WTC11 (cell line): Measurements from ENCODE around the gene HBE1. TPM values are rescaled to one million over a fixed set of nuclear protein-coding genes. Genes with fewer than 3 reads are reported as not detected.

Source experiments
- ATAC-seq: fragments of 200-7000 bp; cut with Tn5 transposase; 2 replicates; pipeline ENCODE4 v1.10.0; 2021; ENCODE audit warnings: mild to moderate bottlenecking, moderate library complexity
- CTCF ChIA-PET: fragments of 300-600 bp; sonication (Branson Sonifier 250); formaldehyde crosslinking; loops from one replicate; lab custom pipeline; 2021; ENCODE audit warnings: antibody characterized with exemption; lab: Charles Lee
- POLR2A ChIA-PET: fragments of 350-600 bp; sonication (Branson Sonifier 250); formaldehyde crosslinking; loops from one replicate; lab custom pipeline; 2021; ENCODE audit warnings: antibody characterized with exemption; lab: Charles Lee
- DNase-seq: peaks from one replicate; pipeline ENCODE4 v3.0.0; 2021; ENCODE audit warnings: low spot score
- H3K27ac Mint-ChIP-seq: 2 replicates; pipeline ENCODE4 v1.8.0; 2021; ENCODE audit warnings: mixed read lengths
- H3K27me3 Mint-ChIP-seq: 2 replicates; pipeline ENCODE4 v1.8.0; 2021; ENCODE audit warnings: low read depth, mild to moderate bottlenecking, moderate library complexity, mixed read lengths
- H3K36me3 Mint-ChIP-seq: 2 replicates; pipeline ENCODE4 v1.8.0; 2021; ENCODE audit warnings: mixed read lengths
- H3K4me1 Mint-ChIP-seq: 2 replicates; pipeline ENCODE4 v1.8.0; 2022; ENCODE audit warnings: mixed read lengths
- H3K4me3 Mint-ChIP-seq: 2 replicates; pipeline ENCODE4 v1.8.0; 2021; ENCODE audit warnings: mild to moderate bottlenecking, moderate library complexity, mixed read lengths
- H3K9me3 Mint-ChIP-seq: 2 replicates; pipeline ENCODE4 v1.8.0; 2021; ENCODE audit warnings: mixed read lengths
- ATF1 ChIP-seq: sonication (generic); formaldehyde crosslinking; IDR thresholded peaks from 2 replicates; pipeline ENCODE4 v1.8.1; 2023; ENCODE audit warnings: mild to moderate bottlenecking, moderate library complexity, missing genetic modification reagents
- ETV6 ChIP-seq: sonication (generic); formaldehyde crosslinking; IDR thresholded peaks from 2 replicates; pipeline ENCODE4 v1.8.1; 2022; ENCODE audit warnings: mild to moderate bottlenecking, missing genetic modification reagents
- FOXK1 ChIP-seq: sonication (generic); formaldehyde crosslinking; IDR thresholded peaks from 2 replicates; pipeline ENCODE4 v1.8.0; 2022; ENCODE audit warnings: mild to moderate bottlenecking, moderate library complexity, missing genetic modification reagents
- GABPB1 ChIP-seq: sonication (generic); formaldehyde crosslinking; IDR thresholded peaks from 2 replicates; pipeline ENCODE4 v1.8.1; 2023; ENCODE audit warnings: mild to moderate bottlenecking, missing genetic modification reagents
- GRHL2 ChIP-seq: fragments of 250-450 bp; sonication (Bioruptor Pico); IDR thresholded peaks from 2 replicates; pipeline ENCODE4 v1.8.0; 2022; ENCODE audit warnings: mild to moderate bottlenecking, moderate library complexity; ENCODE audit not compliant: insufficient replicate concordance, severe bottlenecking
- HMGA2 ChIP-seq: fragments of 250-450 bp; sonication (Bioruptor Pico); IDR thresholded peaks from 2 replicates; pipeline ENCODE4 v1.4.0; 2021; ENCODE audit warnings: mild to moderate bottlenecking, moderate library complexity
- MXD4 ChIP-seq: fragments of 250-450 bp; sonication (Bioruptor Pico); IDR thresholded peaks from 2 replicates; pipeline ENCODE4 v1.8.0; 2021; ENCODE audit warnings: mild to moderate bottlenecking, moderate library complexity, borderline replicate concordance
- NFYB ChIP-seq: sonication (generic); formaldehyde crosslinking; conservative IDR thresholded peaks from 2 replicates; pipeline ENCODE4 v1.8.0; 2022; ENCODE audit warnings: low read depth, missing genetic modification reagents
- RORB ChIP-seq: fragments of 250-450 bp; sonication (Bioruptor Pico); IDR thresholded peaks from 2 replicates; pipeline ENCODE4 v1.9.0; 2021; ENCODE audit warnings: mild to moderate bottlenecking
- SP1 ChIP-seq: sonication (generic); formaldehyde crosslinking; conservative IDR thresholded peaks from 2 replicates; pipeline ENCODE4 v1.8.1; 2022; ENCODE audit warnings: missing genetic modification reagents
- TEAD1 ChIP-seq: sonication (generic); formaldehyde crosslinking; IDR thresholded peaks from 2 replicates; pipeline ENCODE4 v1.8.0; 2022; ENCODE audit warnings: mild to moderate bottlenecking, missing genetic modification reagents
- TEAD4 ChIP-seq: sonication (generic); formaldehyde crosslinking; IDR thresholded peaks from 2 replicates; pipeline ENCODE4 v1.8.0; 2022; ENCODE audit warnings: mild to moderate bottlenecking, missing genetic modification reagents
- TP53 ChIP-seq: sonication (generic); formaldehyde crosslinking; IDR thresholded peaks from 2 replicates; pipeline ENCODE4 v1.8.1; 2023; ENCODE audit warnings: mild to moderate bottlenecking, missing genetic modification reagents
- ZNF121 ChIP-seq: sonication (generic); formaldehyde crosslinking; IDR thresholded peaks from 2 replicates; pipeline ENCODE4 v1.8.0; 2023; ENCODE audit warnings: missing genetic modification reagents
- ZNF138 ChIP-seq: sonication (generic); formaldehyde crosslinking; conservative IDR thresholded peaks from 2 replicates; pipeline ENCODE4 v1.8.1; 2022; ENCODE audit warnings: mild to moderate bottlenecking, moderate library complexity, missing genetic modification reagents
- ZNF219 ChIP-seq: sonication (generic); formaldehyde crosslinking; IDR thresholded peaks from 2 replicates; pipeline ENCODE4 v1.8.0; 2023; ENCODE audit warnings: missing genetic modification reagents, mild to moderate bottlenecking, borderline replicate concordance
- ZNF263 ChIP-seq: sonication (generic); formaldehyde crosslinking; IDR thresholded peaks from 2 replicates; pipeline ENCODE4 v1.8.1; 2022; ENCODE audit warnings: low read depth, mild to moderate bottlenecking, moderate library complexity, missing genetic modification reagents
- total RNA-seq: library from RNA; stranded (reverse); gene quantifications from 3 replicates; pipeline ENCODE4 v1.2.3, GENCODE V29; 2021
- TF ChIP-seq, protein P1 (sequence below): fragments of 250-450 bp; sonication (Bioruptor Pico); IDR thresholded peaks from 2 replicates; pipeline ENCODE4 v1.9.0; 2021; ENCODE audit warnings: moderate library complexity, mild to moderate bottlenecking, inconsistent platforms, borderline replicate concordance
- TF ChIP-seq, protein P2 (sequence below): sonication (generic); formaldehyde crosslinking; IDR thresholded peaks from 2 replicates; pipeline ENCODE4 v1.8.0; 2023; ENCODE audit warnings: missing genetic modification reagents
- TF ChIP-seq, protein P3 (sequence below): sonication (generic); formaldehyde crosslinking; IDR thresholded peaks from 2 replicates; pipeline ENCODE4 v1.8.1; 2023; ENCODE audit warnings: mild to moderate bottlenecking, missing genetic modification reagents
- TF ChIP-seq, protein P4 (sequence below): sonication (generic); formaldehyde crosslinking; IDR thresholded peaks from 2 replicates; pipeline ENCODE4 v1.8.1; 2023; ENCODE audit warnings: mild to moderate bottlenecking, missing genetic modification reagents, borderline replicate concordance
- TF ChIP-seq, protein P5 (sequence below): sonication (generic); formaldehyde crosslinking; IDR thresholded peaks from 2 replicates; pipeline ENCODE4 v1.8.1; 2023; ENCODE audit warnings: mild to moderate bottlenecking, missing genetic modification reagents, moderate library complexity
- TF ChIP-seq, protein P6 (sequence below): sonication (generic); formaldehyde crosslinking; IDR thresholded peaks from 2 replicates; pipeline ENCODE4 v1.8.0; 2022; ENCODE audit warnings: mild to moderate bottlenecking, missing genetic modification reagents

HBE1 gene
- total RNA-seq, 1 experiment from 2014 or later, result 3.1 TPM

DNA sequence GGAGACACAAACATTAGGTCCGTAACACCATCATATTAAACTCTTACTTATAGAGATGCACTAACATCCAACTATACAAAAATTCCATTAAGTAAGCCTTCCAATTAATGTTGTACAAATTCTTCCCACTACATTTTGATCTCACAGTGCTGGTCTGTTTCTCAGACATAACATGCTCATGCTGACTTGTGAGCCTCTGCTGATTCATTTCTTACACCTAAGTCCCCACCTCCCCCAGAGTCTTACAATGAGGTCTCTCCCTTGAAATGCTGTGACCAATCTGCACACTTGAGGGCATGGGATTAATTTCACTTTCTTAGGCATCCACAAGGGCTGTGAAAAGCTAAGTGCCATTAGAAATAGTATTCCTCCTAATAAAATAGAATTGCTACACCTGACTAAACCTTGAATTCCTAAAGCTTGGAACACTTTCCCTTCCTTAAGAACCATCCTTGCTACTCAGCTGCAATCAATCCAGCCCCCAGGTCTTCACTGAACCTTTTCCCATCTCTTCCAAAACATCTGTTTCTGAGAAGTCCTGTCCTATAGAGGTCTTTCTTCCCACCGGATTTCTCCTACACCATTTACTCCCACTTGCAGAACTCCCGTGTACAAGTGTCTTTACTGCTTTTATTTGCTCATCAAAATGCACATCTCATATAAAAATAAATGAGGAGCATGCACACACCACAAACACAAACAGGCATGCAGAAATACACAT lies 22.1 kb downstream of the HBE1 start (continued):
- no peak for TF ChIP-seq GRHL2 (CRISPR knock-in tag)
- no peak for TF ChIP-seq NFYB (CRISPR knock-in tag)
- TF ChIP-seq, protein P1, sequence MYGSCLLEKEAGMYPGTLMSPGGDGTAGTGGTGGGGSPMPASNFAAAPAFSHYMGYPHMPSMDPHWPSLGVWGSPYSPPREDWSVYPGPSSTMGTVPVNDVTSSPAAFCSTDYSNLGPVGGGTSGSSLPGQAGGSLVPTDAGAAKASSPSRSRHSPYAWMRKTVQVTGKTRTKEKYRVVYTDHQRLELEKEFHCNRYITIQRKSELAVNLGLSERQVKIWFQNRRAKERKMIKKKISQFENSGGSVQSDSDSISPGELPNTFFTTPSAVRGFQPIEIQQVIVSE, result no peak
- TF ChIP-seq ATF1 (CRISPR knock-in tag), result no peak
- TF ChIP-seq HMGA2 (CRISPR knock-in tag), result no peak
- no peak for TF ChIP-seq FOXK1

DNA sequence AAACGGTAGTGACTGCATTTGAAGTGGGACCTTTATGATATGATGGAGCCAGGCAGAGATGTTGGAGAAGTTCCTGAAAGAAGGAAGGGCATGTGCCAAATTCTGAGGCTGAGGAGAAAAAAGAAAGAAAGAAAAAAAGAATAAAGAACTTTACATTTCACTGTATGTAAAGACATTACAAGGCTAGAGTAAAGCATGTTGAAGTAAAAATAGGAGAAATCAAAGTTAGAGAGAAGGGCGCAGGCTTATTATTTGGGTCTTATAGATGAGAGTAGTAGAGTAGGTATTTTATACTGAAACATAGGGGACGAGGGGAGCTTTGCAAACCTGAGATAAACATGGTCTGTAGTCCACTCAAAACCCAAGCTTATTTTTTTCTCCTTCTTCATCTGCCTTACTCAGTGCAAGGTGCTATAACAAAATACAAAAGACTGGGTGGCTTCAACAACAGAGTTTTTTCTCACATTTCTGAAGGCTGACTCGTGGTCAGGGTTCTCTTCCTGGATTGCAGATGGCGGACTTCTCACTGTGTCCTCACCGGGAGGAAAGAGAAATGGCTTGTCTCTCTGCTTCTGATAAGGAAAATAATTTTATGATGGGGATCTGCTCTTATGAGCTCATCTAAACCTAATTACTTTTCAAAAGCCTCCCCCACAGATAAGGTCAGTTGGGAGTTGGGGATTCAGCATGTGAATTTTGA lies 22.8 kb downstream of the HBE1 start:
- Mint-ChIP-seq H3K4me3 (no peak overlapping the region), H3K27ac (no peak overlapping the region), H3K36me3 (no peaks in the 10 kb centered on the region), H3K9me3 (no peaks in the 10 kb centered on the region), H3K4me1 (no peaks in the 10 kb centered on the region), H3K27me3 (no peaks in the 10 kb centered on the region; the same call in 1 of the 2 replicates)
- no peak for DNase-seq
- CTCF ChIA-PET, result no interaction called here
- ATAC-seq, result no peak
- TF ChIP-seq RORB (no peak), ZNF219 (no peak), ZNF121 (no peak), ATF1 (CRISPR knock-in tag) (no peak), ZNF263 (CRISPR knock-in tag) (no peak), TEAD4 (CRISPR knock-in tag) (no peak), ETV6 (no peak), SP1 (no peak), ZNF138 (CRISPR knock-in tag) (no peak), MXD4 (no peak), GABPB1 (no peak), TP53 (CRISPR knock-in tag) (no peak), TEAD1 (CRISPR knock-in tag) (no peak)
- TF ChIP-seq, protein P2, sequence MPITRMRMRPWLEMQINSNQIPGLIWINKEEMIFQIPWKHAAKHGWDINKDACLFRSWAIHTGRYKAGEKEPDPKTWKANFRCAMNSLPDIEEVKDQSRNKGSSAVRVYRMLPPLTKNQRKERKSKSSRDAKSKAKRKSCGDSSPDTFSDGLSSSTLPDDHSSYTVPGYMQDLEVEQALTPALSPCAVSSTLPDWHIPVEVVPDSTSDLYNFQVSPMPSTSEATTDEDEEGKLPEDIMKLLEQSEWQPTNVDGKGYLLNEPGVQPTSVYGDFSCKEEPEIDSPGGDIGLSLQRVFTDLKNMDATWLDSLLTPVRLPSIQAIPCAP (CRISPR knock-in tag), result no peak
- TF ChIP-seq, protein P3, sequence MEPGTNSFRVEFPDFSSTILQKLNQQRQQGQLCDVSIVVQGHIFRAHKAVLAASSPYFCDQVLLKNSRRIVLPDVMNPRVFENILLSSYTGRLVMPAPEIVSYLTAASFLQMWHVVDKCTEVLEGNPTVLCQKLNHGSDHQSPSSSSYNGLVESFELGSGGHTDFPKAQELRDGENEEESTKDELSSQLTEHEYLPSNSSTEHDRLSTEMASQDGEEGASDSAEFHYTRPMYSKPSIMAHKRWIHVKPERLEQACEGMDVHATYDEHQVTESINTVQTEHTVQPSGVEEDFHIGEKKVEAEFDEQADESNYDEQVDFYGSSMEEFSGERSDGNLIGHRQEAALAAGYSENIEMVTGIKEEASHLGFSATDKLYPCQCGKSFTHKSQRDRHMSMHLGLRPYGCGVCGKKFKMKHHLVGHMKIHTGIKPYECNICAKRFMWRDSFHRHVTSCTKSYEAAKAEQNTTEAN, result no peak
- TF ChIP-seq, protein P4, sequence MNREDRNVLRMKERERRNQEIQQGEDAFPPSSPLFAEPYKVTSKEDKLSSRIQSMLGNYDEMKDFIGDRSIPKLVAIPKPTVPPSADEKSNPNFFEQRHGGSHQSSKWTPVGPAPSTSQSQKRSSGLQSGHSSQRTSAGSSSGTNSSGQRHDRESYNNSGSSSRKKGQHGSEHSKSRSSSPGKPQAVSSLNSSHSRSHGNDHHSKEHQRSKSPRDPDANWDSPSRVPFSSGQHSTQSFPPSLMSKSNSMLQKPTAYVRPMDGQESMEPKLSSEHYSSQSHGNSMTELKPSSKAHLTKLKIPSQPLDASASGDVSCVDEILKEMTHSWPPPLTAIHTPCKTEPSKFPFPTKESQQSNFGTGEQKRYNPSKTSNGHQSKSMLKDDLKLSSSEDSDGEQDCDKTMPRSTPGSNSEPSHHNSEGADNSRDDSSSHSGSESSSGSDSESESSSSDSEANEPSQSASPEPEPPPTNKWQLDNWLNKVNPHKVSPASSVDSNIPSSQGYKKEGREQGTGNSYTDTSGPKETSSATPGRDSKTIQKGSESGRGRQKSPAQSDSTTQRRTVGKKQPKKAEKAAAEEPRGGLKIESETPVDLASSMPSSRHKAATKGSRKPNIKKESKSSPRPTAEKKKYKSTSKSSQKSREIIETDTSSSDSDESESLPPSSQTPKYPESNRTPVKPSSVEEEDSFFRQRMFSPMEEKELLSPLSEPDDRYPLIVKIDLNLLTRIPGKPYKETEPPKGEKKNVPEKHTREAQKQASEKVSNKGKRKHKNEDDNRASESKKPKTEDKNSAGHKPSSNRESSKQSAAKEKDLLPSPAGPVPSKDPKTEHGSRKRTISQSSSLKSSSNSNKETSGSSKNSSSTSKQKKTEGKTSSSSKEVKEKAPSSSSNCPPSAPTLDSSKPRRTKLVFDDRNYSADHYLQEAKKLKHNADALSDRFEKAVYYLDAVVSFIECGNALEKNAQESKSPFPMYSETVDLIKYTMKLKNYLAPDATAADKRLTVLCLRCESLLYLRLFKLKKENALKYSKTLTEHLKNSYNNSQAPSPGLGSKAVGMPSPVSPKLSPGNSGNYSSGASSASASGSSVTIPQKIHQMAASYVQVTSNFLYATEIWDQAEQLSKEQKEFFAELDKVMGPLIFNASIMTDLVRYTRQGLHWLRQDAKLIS (CRISPR knock-in tag), result no peak
- TF ChIP-seq, protein P5, sequence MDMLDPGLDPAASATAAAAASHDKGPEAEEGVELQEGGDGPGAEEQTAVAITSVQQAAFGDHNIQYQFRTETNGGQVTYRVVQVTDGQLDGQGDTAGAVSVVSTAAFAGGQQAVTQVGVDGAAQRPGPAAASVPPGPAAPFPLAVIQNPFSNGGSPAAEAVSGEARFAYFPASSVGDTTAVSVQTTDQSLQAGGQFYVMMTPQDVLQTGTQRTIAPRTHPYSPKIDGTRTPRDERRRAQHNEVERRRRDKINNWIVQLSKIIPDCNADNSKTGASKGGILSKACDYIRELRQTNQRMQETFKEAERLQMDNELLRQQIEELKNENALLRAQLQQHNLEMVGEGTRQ (CRISPR knock-in tag), result no peak
- TF ChIP-seq, protein P6, sequence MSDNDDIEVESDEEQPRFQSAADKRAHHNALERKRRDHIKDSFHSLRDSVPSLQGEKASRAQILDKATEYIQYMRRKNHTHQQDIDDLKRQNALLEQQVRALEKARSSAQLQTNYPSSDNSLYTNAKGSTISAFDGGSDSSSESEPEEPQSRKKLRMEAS (CRISPR knock-in tag), result no peak
- TF ChIP-seq, protein P1, result no peak
- POLR2A ChIA-PET, result no interaction called here
